Activated CD4-positive, CD25-positive, alpha-beta regulatory T cell treated with anti-CD3 and anti-CD28 coated beads, Interleukin-2, amount 50 U/mL, for 16 hours (primary cell): ENCODE results near the gene KIF25.
"Not testable (repeated sequence)": the region's sequence is repeated elsewhere in the genome, so short reads cannot be mapped to it uniquely, and the experiment has no call there.

Source experiments
- DNase-seq: peaks from one replicate; pipeline ENCODE4 v3.0.0-alpha.2; 2020; ENCODE audit warnings: low read depth, low spot score

KIF25 gene

DNA sequence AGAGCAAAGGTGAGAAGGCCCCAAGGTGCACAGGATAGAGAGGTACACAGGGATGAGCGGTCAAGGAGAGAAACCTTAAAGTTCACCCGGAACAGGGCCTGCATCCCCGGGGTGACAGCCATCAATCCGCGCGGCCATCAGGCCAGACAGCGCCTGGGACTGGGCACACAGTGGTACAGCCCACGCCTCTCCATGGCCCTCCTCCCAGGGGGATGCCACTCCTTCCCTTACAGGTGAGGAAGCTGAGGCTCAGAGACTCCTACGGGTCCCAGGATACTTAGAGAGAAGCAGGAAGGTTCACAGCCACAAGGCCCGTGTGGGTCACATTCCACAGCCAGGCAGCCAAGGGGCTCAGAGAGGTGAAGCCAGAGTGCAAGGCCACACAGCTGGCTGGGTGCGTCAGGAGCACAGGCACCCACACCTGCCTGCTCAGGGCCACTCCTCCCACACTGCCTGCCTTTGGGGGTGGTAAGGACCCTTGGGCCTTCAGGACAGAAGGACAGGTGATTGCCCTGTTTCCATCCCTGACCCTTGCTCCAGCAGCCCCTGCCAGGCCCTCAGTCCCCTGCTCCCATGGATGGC, 66.8 kb downstream of the KIF25 start:
- DNase-seq, result no peak

DNA sequence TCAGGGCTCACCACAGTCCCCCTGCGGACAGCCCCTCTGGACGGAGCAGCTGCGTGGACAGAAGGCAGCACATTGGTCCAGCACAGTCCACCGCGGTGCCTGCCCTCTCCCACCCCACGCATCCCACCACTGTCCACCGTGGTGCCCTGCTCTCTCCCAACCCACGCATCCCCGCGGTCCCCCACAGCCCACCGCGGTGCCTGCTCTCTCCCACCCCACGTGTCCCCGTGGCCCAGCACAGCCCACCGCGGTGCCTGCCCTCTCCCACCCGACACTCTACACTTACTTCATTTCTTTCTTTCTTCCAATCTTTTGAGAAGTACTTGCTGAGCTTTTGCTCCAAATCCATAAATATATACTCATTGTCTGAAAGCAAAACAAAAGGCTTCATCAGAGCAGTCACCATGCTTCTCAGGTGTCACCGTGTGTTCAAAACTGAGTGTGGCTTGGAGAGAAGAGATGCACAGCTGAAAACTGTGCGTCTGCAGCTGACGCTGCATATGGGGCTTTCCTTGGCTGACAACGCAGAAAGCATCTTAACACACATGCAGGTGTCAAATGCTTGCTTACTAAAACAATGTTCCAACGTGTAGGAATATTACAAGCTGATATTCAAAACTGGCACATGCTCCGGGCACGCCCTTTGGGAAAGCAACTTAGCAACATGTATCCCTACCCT, 69.7 kb downstream of the KIF25 start:
- no peak for DNase-seq

DNA sequence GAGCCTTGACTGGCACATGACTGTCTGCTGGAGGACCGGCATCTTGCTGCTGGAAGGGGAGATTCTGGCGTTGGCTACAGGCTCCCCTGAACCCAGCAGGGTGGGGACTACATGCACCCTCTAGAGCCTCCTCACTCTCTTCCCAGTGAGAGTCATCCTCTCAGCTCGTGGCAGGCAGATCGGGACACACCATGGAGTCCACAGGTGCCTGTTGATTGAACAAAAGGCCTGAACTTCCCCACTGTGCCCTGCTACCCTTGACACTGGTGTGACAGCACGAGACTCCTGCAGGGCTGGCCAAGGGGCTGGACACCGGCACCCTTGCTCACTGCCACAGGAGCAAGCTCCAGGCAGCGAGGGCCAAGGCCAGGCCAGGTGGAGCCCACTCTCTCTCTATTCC, 73.3 kb downstream of the KIF25 start:
- no peak for DNase-seq

DNA sequence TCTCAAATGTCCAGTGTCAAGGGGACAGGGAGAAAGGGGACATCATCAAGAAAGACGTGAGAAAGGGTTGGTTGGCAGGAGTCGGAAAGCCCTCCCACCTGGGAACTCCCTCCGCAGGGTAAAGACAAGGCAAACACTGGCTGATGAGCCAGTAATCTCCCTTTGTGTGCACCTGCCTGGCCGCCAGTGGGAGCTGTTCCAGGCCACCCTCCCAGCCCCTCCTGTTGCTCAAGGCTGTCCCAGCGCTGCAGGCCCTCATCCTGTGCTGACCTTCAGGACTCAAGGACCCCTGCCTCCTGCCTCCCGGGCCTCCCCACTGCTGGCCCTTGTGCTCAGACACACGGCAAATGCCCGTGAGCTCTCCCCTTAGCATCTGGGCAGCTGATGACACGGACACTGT, 74.1 kb downstream of the KIF25 start:
- no peak for DNase-seq

DNA sequence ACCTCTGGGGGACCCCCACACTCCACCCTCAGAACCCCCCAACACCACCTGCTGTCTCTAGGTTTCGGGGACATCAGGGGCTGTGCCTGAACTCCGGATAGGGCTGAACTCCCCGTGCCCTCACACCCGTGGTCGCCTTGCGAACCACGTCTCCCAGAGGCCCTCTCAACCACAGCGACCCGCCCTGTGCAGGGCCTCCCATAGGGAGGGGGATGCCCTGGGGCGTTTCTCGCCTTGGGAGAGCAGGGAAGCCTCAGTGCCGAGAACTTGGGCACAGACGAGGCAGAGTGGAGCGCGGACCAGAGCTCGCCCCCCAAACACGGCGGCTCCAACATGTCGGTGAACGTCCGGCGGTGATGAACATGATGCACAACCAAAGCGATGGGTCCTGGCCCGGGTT, 74.8 kb downstream of the KIF25 start:
- no peak for DNase-seq

DNA sequence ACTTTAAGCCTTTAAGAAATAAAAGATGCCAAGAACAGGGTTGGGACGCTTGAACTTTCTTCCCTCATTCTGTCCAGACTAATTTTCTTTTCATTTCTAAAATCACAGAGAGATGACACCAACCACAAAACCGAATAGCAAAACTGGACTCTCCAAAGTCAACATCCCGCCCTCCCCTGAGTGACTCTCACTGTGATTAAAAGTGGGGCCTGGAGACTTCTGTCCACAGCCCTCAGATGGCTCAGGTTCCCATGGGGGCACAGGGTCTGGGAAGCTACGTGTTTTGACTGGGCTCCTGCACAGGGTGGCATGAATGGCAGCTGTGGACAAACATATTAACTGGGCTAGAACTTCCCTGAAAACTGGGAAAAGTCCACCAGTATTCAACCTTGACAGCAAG, 75.3 kb downstream of the KIF25 start:
- no peak for DNase-seq

DNA sequence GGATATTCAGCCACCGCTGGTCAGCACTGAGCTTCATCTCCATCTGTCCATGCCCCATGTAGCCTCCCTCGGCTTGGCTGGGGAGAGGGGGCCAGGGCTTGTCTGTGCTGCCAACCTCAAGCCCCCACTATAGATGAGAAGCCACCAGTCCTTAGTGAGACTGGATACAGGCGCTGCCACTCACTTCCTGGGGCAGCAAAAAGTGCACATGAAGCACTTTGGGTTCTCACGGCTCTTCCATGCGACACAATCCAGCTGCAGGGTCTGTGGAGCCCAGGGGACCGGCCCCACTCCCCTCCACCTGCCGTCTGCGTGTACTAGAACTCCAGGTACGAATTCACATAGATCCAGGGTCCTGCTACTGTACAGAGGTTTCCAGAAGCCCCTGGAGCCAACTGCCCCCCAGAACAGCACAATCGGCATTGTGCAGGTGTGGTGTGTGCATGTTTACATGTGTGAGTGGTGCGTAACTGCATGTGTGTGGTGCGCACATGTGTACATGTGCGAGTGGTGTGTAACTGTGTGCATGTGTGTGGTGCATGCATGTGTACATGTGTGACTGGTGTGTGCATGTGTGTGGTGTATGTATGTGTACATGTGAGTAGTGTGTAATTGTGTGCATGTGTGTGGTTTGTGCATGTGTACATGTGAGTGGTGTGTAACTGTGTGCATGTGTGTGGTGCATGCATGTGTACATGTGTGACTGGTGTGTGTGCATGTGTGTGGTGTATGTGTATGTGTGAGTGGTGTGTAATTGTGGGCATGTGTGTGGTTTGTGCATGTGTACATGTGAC, 76.7 kb downstream of the KIF25 start:
- no peak for DNase-seq

DNA sequence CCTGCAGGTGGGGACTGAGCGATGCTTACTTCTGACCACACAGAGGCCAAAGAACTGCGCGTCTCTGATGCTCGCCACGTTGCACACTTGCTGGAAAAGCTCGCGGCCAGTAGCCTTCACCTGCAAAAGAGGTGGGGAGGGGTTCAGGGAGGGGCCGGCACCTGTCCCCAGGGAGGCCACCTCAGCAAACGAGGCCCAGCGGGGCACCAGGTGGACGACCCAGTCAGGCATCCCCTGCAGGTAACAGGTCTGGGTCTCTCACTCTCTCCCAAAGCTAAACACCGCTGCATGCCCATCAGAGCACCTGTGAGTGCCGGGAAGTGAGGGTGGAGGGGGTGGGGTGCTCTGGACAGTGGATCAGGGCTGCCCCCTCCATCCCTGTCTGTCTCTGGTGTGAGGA, 77.7 kb downstream of the KIF25 start:
- DNase-seq, result no peak

DNA sequence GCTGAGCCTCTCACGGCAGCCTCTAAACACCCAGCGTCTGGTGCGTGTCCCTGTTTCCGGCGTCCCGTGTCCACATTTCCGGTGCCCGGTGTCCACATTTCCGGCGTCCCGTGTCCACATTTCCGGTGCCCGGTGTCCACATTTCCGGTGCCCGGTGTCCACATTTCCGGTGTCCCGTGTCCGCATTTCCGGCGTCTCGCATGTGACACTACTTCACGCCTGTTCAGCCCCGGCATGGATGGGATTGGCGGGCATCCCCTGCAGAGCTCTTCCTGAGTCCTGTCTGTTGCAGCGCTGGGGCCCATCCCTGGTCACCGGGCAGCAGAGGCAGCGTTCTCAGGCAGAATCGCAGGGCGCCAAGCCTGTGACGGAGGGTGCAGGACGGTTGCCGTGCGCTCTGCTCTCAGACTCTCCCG, 78.3 kb downstream of the KIF25 start:
- DNase-seq, result no peak

DNA sequence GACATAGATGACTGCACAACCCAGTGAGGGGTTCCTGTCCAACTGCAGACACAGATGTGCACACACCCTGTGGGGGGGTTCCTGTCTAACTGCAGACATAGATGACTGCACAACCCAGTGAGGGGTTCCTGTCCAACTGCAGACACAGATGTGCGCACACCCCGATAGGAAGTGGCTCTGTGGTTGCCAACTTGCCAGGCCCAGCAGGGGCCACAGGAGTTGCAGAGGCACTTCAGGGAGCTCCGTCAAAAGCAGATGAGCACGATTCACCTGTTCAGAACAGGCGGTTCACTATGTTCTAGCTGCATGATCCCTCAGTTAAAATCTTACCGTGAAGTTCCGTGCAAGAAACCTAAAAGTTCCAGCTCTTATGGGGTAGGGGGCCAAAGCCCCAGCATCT, 79.9 kb downstream of the KIF25 start:
- not testable (repeated sequence) for DNase-seq

DNA sequence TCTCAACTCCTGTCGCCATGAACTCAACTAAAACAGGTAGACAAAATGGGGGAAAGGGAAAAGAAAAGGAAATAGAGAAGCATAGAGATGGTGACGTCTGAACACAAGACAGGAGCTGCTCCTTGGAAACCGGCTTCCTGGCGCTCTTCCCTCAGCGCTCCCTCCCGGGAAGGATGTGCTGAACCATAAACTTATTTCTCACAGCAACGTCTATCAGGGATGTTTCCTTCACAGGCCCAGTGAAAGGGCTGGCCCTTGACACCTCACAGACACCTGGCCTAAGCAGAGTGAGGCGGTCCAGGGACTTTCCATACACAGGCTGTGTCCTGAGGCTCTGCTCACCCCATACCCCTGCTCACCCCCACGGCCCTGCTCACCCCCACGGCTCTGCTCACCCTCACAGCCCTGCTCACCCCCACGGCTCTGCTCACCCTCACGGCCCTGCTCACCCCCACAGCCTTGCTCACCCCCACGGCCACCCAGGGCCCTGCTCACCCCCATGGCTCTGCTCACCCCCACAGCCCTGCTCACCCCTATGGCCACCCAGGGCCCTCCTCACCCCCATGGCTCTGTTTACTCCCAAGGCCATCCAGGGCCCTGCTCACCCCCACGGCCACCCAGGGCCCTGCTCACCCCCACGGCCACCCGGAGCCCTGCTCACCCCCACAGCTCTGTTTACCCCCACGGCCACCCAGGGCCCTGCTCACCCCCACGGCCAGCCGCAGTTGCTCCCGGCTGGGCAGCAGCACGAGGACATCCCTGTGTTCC, 80.9 kb downstream of the KIF25 start:
- DNase-seq, result no peak

DNA sequence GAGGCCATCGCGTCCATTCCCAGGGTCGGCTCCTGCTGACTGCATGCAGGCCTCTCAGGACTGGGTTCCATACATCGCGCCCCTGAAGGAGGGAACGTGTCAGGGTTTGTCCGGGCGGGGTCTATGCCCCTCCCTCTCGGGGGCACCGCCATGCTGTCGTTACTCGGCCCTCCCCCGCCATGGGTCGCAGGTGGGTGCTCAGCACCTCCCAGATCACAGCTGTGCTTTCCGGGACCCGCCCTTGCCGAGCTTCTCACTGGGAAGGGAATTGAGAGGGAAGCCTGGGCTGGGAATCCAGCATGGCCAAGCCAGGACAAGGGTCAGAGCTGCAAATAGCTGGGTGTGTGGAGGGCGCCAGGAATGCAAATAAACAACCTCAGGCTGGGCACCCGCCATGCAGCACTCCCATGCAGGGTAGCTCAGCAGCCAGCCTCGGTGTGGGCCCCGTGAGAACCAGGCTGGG, 81.5 kb downstream of the KIF25 start, which contains the start of gene FRMD1:
Gene FRMD1, minus strand, starts transcription at position 270 of the 463 bp plus-strand sequence. Its CDS starts 118 bp downstream, at position 152.
- no peak for DNase-seq

DNA sequence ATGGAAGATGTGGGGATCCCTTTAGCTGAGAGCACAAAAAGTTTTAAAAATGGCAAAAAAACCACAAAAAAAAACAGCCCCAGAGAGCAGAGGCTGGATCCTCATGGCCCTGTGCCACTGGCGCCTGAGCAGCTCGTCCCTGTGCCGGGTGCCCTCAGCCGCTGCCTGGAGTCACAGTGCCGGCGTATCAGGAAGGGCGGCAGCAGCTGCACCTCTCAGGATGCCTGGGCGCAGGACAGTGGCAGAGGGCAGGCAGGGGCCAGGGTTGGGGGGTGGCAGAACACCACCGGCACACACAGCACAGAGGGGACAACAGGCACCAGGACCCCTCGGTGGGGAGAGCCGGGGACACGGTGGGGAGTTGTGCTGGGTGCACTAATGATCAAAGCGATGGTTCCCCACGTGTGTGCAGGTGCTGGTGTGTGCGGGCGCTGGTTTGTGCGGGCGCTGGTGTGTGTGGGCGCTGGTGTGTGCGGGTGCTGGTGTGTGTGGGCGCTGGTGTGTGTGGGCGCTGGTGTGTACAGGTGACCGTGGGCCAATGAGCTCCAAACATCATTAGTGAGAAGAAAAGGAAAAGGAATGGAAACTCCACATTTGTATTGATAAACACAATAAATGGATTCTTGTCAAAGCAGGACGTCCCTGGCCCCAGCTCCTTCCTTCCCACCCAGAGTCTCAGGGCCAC, 83.1 kb downstream of the KIF25 start:
- DNase-seq, result no peak

DNA sequence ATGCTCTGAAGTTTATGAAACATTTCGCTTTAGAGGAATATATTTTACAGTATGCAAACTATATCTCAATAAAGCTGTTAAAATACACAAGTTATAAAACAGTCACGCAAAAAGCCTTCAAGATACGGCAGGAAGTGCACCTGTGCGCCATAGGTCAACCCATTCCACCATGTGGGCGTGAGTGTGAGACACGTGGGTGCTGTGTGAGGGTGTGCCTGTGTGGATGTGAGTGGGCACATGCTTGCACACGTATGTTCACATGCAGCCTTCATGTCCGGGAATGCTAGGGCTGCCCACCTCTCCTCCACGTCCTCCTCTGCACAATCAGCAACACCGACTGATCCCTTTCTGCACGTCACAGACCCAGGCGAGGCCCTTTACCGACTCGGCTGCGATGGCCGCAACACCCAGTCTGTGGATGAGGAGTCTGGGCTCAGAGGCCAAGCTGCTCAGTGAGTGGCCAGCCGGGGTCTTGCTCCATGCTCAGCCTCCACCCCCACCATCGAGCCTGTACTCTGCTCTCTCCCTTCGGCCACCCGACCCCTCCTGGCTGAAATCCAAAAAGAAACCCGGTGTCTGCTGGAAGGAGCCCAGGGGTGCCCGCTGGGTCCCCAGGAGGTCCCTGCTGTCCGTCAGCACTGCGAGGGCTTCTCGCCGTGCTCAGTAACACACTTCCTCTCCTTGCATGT, 84.5 kb downstream of the KIF25 start:
- DNase-seq, result no peak

DNA sequence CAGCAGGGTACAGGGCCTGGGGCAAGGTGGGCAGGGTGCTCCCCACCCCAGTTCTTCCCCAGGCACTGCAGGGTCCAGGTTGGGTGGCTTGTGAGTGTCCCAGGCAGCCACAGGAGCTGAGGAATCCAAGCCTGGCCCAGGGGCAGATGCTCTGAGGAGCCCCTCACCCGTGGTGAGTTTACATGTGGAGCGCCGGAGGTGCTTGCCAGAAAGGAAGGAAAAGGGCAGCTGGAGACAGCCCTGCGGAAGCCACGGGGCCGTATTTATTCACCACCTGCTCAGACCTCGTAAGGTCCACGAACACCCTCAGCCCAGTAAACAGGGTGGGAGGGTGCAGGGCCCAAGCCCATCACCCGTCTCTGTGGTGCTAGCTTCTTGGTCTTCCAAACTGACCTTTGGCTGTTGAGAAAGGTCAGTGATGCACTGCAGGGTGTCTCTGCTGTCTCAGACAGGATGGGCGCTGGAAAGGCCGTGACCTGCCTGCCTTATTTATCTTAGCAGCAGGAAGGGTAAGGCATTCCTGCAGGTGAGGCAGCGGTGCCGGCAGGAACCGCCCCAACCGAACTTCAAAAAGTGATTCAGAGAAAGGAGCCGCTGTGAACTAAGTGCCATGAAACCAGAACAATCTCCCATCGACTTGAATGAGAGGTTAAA, 85.5 kb downstream of the KIF25 start:
- no peak for DNase-seq

DNA sequence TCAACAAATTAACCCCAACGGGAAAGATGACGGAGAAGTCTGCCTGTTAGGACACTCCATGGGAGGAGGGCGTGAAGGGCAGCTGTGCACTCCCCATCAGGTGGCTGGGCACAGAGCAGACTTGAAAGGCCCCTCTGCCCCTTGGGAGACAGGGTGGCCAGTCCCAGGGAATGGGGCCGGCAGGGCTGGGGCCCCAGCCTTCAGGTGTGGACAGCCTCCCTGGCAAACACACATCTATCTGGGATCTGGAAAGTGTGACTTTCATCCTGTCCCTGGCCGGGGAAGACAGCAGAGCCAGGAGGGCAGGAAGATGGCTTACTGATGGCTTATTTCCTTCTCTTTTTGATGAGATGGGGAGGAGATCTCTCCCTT, 86.0 kb downstream of the KIF25 start:
- no peak for DNase-seq

DNA sequence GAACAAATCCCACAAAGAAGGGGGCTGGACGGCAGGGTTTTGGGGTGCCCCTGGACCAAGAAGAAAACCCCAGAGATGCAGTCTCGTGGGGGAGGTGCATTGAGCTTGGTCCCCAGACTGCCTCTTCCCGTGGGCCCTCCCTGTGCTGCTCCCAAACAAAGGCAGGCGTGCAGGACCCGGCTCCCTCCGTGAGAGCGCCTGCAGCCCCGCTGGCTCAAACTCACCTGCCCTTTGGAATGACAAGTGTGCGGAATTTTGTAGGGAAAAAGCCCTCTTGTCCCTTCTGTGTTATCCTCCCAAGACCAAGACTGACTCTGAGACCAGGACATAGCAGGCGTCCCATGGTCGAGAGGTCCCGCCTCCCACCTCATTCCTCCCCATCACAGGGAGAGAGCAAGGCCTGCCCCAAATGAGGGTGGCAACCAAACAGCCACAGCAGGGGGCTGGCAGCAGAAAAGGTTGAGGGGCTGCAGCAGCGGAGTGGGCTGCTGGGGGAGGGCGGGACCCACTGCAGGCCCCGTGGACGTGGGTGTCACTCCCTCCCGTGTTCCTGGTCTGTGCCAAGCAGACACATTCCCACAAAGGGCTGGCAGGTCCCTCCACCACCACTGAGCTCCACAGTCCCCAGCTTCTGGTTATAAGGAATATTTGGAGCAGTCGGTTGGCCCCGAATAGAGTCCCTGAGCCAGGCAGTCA, 87.1 kb downstream of the KIF25 start:
- no peak for DNase-seq

DNA sequence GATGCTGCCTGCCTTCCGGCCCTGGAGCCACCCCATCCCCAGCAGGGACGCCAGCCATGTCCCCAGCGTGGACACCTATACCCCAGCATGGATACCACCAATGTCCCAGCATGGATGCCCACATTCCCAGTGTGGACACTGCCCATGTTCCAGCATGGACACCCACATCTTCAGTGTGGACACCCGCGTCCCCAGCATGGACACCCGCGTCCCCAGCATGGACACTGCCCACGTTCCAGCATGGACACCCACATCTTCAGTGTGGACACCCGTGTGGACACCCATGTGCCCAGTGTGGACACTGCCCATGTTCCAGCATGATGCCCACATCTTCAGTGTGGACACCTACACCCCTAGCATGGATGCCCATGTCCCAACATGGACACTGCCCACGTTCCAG, 88.6 kb downstream of the KIF25 start:
- no peak for DNase-seq

DNA sequence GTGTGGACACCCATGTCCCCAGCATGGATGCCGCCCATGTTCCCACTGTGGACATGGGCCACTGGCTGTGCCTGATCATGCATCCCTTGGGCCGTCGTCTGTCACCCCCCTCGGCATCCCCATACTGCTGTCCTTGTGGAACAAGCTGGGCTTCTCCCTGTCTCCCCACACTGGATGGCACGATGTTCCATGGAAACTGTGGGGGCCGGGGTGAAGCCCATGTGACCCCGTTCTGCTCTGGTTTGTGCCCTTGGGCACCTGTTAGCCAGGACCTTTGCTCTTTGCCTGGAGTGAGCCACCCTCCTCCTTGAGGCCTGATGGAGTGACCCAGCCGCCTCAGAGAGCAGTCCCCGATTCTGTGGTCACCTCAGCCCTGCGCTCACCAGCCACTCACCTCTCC, 89.1 kb downstream of the KIF25 start:
- DNase-seq, result no peak
